Ovary (tissue), 10 donors: ENCODE measurements around the gene KBTBD12. TPM values are rescaled to one million over a fixed set of nuclear protein-coding genes. Genes with fewer than 3 reads are reported as not detected.

ENCODE experiments used
- DNase-seq, 5 donors: peaks; one replicate each; pipeline ENCODE4 v3.0.0-alpha.2; 2019 to 2020
- H3K27ac ChIP-seq, 2 donors: fragments of 200-600 bp; one replicate each; pipeline versions ENCODE4 v1.5.1 to v1.8.0; 2019 to 2022
- H3K27me3 ChIP-seq: fragments of 200-600 bp; one replicate; pipeline ENCODE4 v1.8.0; 2022
- H3K36me3 ChIP-seq: fragments of 200-600 bp; sonication (generic); one replicate; pipeline ENCODE4 v1.5.1; 2019
- H3K4me1 ChIP-seq: one replicate; pipeline ENCODE4 v1.8.1; 2013; ENCODE audit warnings: mild to moderate bottlenecking, moderate library complexity; ENCODE audit not compliant: insufficient read depth
- H3K4me3 ChIP-seq: fragments of 200-600 bp; sonication (generic); one replicate; pipeline ENCODE4 v1.5.1; 2017
- H3K9me3 ChIP-seq, 2 donors: fragments of 200-600 bp in 1 of 2; sonication (generic) in 1 of 2; one replicate each; pipeline versions ENCODE4 v1.5.1 to v1.8.1; 2013 to 2019; ENCODE audit warnings: mild to moderate bottlenecking in 1 of 2, moderate library complexity in 1 of 2
- CTCF ChIP-seq, 3 donors: fragments of 450-650 bp in 2 of 3; fragments of 200-600 bp in 1 of 3; IDR thresholded peaks; one replicate each; pipeline versions ENCODE4 v1.5.1 to v1.8.0; 2016 to 2022; ENCODE audit warnings: antibody characterized with exemption in 3 of 3, mild to moderate bottlenecking in 1 of 3
- EP300 ChIP-seq: sonication (generic); formaldehyde crosslinking; IDR thresholded peaks from one replicate; pipeline ENCODE4 v1.6.1; 2017; ENCODE audit warnings: antibody characterized with exemption
- POLR2A ChIP-seq: fragments of 450-650 bp; IDR thresholded peaks from one replicate; pipeline ENCODE4 v1.6.1; 2017; ENCODE audit warnings: antibody characterized with exemption, mild to moderate bottlenecking, moderate library complexity
- WGBS, 3 donors: extraction: QIAGEN DNeasy Blood & Tissue Kit in 1 of 3; methylation state at CpG; one replicate each; pipeline versions ENCODE4 v1.1.5 to v1.1.7; 2013 to 2017; 5-methylcytosine and 5-hydroxymethylcytosine counted together
- intact Hi-C, 4 donors: fragments of 100-400 bp; cut with DNase I; formaldehyde crosslinking; loops; one replicate each; pipeline versions ENCODE4 v1.11.0 to v1.15.1; 2022 to 2023
- long read RNA-seq, 3 donors: library from polyadenylated mRNA in 2 of 3; unstranded in 2 of 3; transcript quantifications; one replicate each; pipeline ENCODE4 v2.0.0 and lab custom pipeline, GENCODE V29; 2021 to 2026
- polyA plus RNA-seq, 2 donors: library from polyadenylated mRNA; stranded (reverse); fragments of 200-250 nt in 1 of 2; fragments of 350-450 nt in 1 of 2; fragmentation: Illumina TruSeq in 1 of 2; extraction: RNeasy Lipid Tissue Mini Kit (QIAGEN cat#74804) in 1 of 2; gene quantifications; one replicate each; pipeline ENCODE4 v1.2.3, GENCODE V29; 2013 to 2014
- total RNA-seq, 7 donors: library from RNA; depleted of rRNA in 2 of 7; stranded (reverse); fragments of >200 nt in 2 of 7; fragmentation: NEBNext Ultra II Directional in 3 of 7; extraction: Animal tissue kit (Norgen Biotek cat#: 25700) in 3 of 7; gene quantifications; one replicate each; pipeline versions ENCODE4 v1.1.0 to v1.2.4, GENCODE V29; 2016 to 2023
- donor health status: DM: no; HTN: no; CAD: no; lungs with moderate emphysema.
- donor health status: DM: no; HTN: no; CAD: no.
- donor health status: Bipolar disorder and iron deficiency.
- donor health status: DM: yes; HTN: yes; CAD: no.
- donor health status: DM: no; HTN: no; CAD: no.
- donor health status: DM: yes; HTN: yes; CAD: no.

KBTBD12 gene
- total RNA-seq (1 to 10 TPM in 1 of 7 donors, under 1 TPM in 4, not detected in 2; 0.20 to 1.1 (median 0.42) TPM), polyA plus RNA-seq (under 1 TPM; 0.12 to 0.87 TPM)
- long read RNA-seq, donor 1 = 0 reads
- long read RNA-seq, donor 2 = 0 reads
- long read RNA-seq, donor 3, partial matches to known transcripts = 1 of 1 reads
- long read RNA-seq, donor 3, other reads (novel, unspliced or antisense) = 0 of 1 reads

GRCh38 chr3:127915115-127915936, at the start of gene KBTBD12:
TSS of gene KBTBD12 (plus strand) at chr3:127915232. CDS start at chr3:127923062, 7,830 bp downstream.
- TF ChIP-seq EP300 (no peak), POLR2A (no peak), CTCF (IDR thresholded peaks at IDR 0.05) (no peak)
- no peaks in the 10 kb centered on the region for H3K36me3 ChIP-seq
- no peaks in the 10 kb centered on the region for H3K27me3 ChIP-seq
- peak within 1 kb of the TSS; percentile 36 for H3K4me3 ChIP-seq
- H3K27ac ChIP-seq = peak within 1 kb of the TSS in 1 of 2 donors; percentile 54
- DNase-seq = peak; percentile 20 to 55 (median 33)
- 19 to 21% (median 19%) methylated on average over 55 to 69 of the region's 69 CpGs for WGBS, 3 donors
- H3K4me1 ChIP-seq = peaks cover 13% of the 10 kb centered on the region
- H3K9me3 ChIP-seq = no peaks in the 10 kb centered on the region
- intact Hi-C loops = no loop called here

- H3K36me3 ChIP-seq = no peaks in the 10 kb centered on the region
- H3K4me1 ChIP-seq = no peaks in the 10 kb centered on the region
- intact Hi-C loops = no loop called here
- H3K27ac ChIP-seq = no peak overlapping the region
- WGBS, 3 donors = 73 to 77% (median 76%) methylated on average over 4 of the region's 4 CpGs
- H3K9me3 ChIP-seq = no peaks in the 10 kb centered on the region
- DNase-seq = no peak
- no peak overlapping the region for H3K4me3 ChIP-seq
- TF ChIP-seq CTCF (IDR thresholded peaks at IDR 0.05) = no peak
- TF ChIP-seq POLR2A = no peak
- TF ChIP-seq EP300 = no peak
- no peaks in the 10 kb centered on the region for H3K27me3 ChIP-seq
Observed at GRCh38 chr3:127865941-127866340, 49.1 kb upstream of the KBTBD12 start.

GRCh38 chr3:127867412-127867811, 47.6 kb upstream of the KBTBD12 start:
- Histone ChIP-seq H3K4me3 (no peak overlapping the region), H3K4me1 (no peaks in the 10 kb centered on the region), H3K36me3 (no peaks in the 10 kb centered on the region), H3K27ac (no peak overlapping the region), H3K27me3 (no peaks in the 10 kb centered on the region), H3K9me3 (no peaks in the 10 kb centered on the region)
- 88 to 90% (median 89%) methylated on average over 2 of the region's 2 CpGs for WGBS, 3 donors
- no peak for DNase-seq
- intact Hi-C loops = no loop called here
- TF ChIP-seq POLR2A (no peak), CTCF (IDR thresholded peaks at IDR 0.05) (no peak), EP300 (no peak)

- intact Hi-C loops = no loop called here
- Histone ChIP-seq H3K4me3 (no peak overlapping the region), H3K9me3 (no peaks in the 10 kb centered on the region), H3K36me3 (no peaks in the 10 kb centered on the region), H3K27ac (no peak overlapping the region), H3K4me1 (no peaks in the 10 kb centered on the region), H3K27me3 (no peaks in the 10 kb centered on the region)
- TF ChIP-seq POLR2A (no peak), CTCF (IDR thresholded peaks at IDR 0.05) (no peak), EP300 (no peak)
- DNase-seq = no peak
Observed at GRCh38 chr3:127867986-127868385, 47.0 kb upstream of the KBTBD12 start.
